Retina (tissue), 1 donor: ENCODE measurements around the gene ZNF394.

Experiments used
- DNase-seq: peaks from one replicate; pipeline ENCODE4 v3.0.0-alpha.2; 2016

ZNF394 gene

GRCh38 chr7:99490878-99491277 lies 9.2 kb downstream of the ZNF394 start:
- DNase-seq = no peak

GRCh38 chr7:99489235-99489634 lies 10.8 kb downstream of the ZNF394 start:
- DNase-seq = no peak

- DNase-seq = no peak
These were observed 15.0 kb downstream of the ZNF394 start for GRCh38 chr7:99485094-99485493.

- no peak for DNase-seq
These were observed 21.3 kb downstream of the ZNF394 start for GRCh38 chr7:99478464-99479440.

GRCh38 chr7:99476107-99476506 lies 24.0 kb downstream of the ZNF394 start:
- no peak for DNase-seq

- no peak for DNase-seq
These were observed 26.8 kb downstream of the ZNF394 start for GRCh38 chr7:99473315-99473596.

- DNase-seq = peak; percentile 96
These were observed 27.3 kb downstream of the ZNF394 start, which contains the start of gene ZNF789 for GRCh38 chr7:99472561-99473314. TSS of gene ZNF789 (plus strand) at chr7:99472890. CDS start at chr7:99476457, 3,567 bp downstream.

GRCh38 chr7:99469381-99470065 lies 30.6 kb downstream of the ZNF394 start:
- no peak for DNase-seq

- no peak for DNase-seq
These were observed 31.7 kb downstream of the ZNF394 start for GRCh38 chr7:99468336-99468918.

GRCh38 chr7:99465421-99465768 lies 34.7 kb downstream of the ZNF394 start:
- no peak for DNase-seq

- no peak for DNase-seq
These were observed 38.9 kb downstream of the ZNF394 start for GRCh38 chr7:99461221-99461620.

GRCh38 chr7:99460651-99461050 lies 39.4 kb downstream of the ZNF394 start:
- no peak for DNase-seq

GRCh38 chr7:99459087-99459486 lies 41.0 kb downstream of the ZNF394 start:
- DNase-seq = no peak

GRCh38 chr7:99457650-99458493 lies 42.2 kb downstream of the ZNF394 start:
- DNase-seq = no peak

GRCh38 chr7:99457050-99457649 lies 42.9 kb downstream of the ZNF394 start:
- no peak for DNase-seq

- no peak for DNase-seq
These were observed 43.8 kb downstream of the ZNF394 start for GRCh38 chr7:99456288-99456687.

GRCh38 chr7:99455874-99456273 lies 44.2 kb downstream of the ZNF394 start:
- no peak for DNase-seq

- no peak for DNase-seq
These were observed 47.0 kb downstream of the ZNF394 start for GRCh38 chr7:99453105-99453504.

- DNase-seq = no peak
These were observed 47.5 kb downstream of the ZNF394 start for GRCh38 chr7:99452541-99452940.

- DNase-seq = no peak
These were observed 48.1 kb downstream of the ZNF394 start for GRCh38 chr7:99451936-99452335.

GRCh38 chr7:99449326-99449725 lies 50.8 kb downstream of the ZNF394 start:
- DNase-seq = no peak

- no peak for DNase-seq
These were observed 51.2 kb downstream of the ZNF394 start for GRCh38 chr7:99448855-99449254.
